WTC11 (cell line): Measurements from ENCODE around the gene OR52N2. TPM values are rescaled to one million over a fixed set of nuclear protein-coding genes. Genes with fewer than 3 reads are reported as not detected.

Experiments
- ATAC-seq: fragments of 200-7000 bp; cut with Tn5 transposase; 2 replicates; pipeline ENCODE4 v1.10.0; 2021; ENCODE audit warnings: mild to moderate bottlenecking, moderate library complexity
- CTCF ChIA-PET: fragments of 300-600 bp; sonication (Branson Sonifier 250); formaldehyde crosslinking; loops from one replicate; lab custom pipeline; 2021; ENCODE audit warnings: antibody characterized with exemption; lab: Charles Lee
- POLR2A ChIA-PET: fragments of 350-600 bp; sonication (Branson Sonifier 250); formaldehyde crosslinking; loops from one replicate; lab custom pipeline; 2021; ENCODE audit warnings: antibody characterized with exemption; lab: Charles Lee
- DNase-seq: peaks from one replicate; pipeline ENCODE4 v3.0.0; 2021; ENCODE audit warnings: low spot score
- H3K27ac Mint-ChIP-seq: 2 replicates; pipeline ENCODE4 v1.8.0; 2021; ENCODE audit warnings: mixed read lengths
- H3K27me3 Mint-ChIP-seq: 2 replicates; pipeline ENCODE4 v1.8.0; 2021; ENCODE audit warnings: low read depth, mild to moderate bottlenecking, moderate library complexity, mixed read lengths
- H3K36me3 Mint-ChIP-seq: 2 replicates; pipeline ENCODE4 v1.8.0; 2021; ENCODE audit warnings: mixed read lengths
- H3K4me1 Mint-ChIP-seq: 2 replicates; pipeline ENCODE4 v1.8.0; 2022; ENCODE audit warnings: mixed read lengths
- H3K4me3 Mint-ChIP-seq: 2 replicates; pipeline ENCODE4 v1.8.0; 2021; ENCODE audit warnings: mild to moderate bottlenecking, moderate library complexity, mixed read lengths
- H3K9me3 Mint-ChIP-seq: 2 replicates; pipeline ENCODE4 v1.8.0; 2021; ENCODE audit warnings: mixed read lengths
- ATF1 ChIP-seq: sonication (generic); formaldehyde crosslinking; IDR thresholded peaks from 2 replicates; pipeline ENCODE4 v1.8.1; 2023; ENCODE audit warnings: mild to moderate bottlenecking, moderate library complexity, missing genetic modification reagents
- JUN ChIP-seq: sonication (generic); formaldehyde crosslinking; IDR thresholded peaks from 2 replicates; pipeline ENCODE4 v1.8.0; 2023; ENCODE audit warnings: mild to moderate bottlenecking, missing genetic modification reagents
- NFATC4 ChIP-seq: fragments of 250-450 bp; sonication (Bioruptor Pico); IDR thresholded peaks from 2 replicates; pipeline ENCODE4 v1.9.0; 2021; ENCODE audit warnings: mild to moderate bottlenecking
- NFE2L1 ChIP-seq: sonication (generic); formaldehyde crosslinking; IDR thresholded peaks from 2 replicates; pipeline ENCODE4 v1.8.1; 2023; ENCODE audit warnings: missing genetic modification reagents
- NR1H2 ChIP-seq: sonication (generic); formaldehyde crosslinking; IDR thresholded peaks from 2 replicates; pipeline ENCODE4 v1.9.0; 2021; ENCODE audit warnings: mild to moderate bottlenecking, moderate library complexity, missing genetic modification reagents
- NR2C2 ChIP-seq: sonication (generic); formaldehyde crosslinking; IDR thresholded peaks from 2 replicates; pipeline ENCODE4 v1.8.0; 2022; ENCODE audit warnings: mild to moderate bottlenecking, missing genetic modification reagents
- PRRX2 ChIP-seq: fragments of 250-450 bp; sonication (Bioruptor Pico); IDR thresholded peaks from 2 replicates; pipeline ENCODE4 v1.8.0; 2021; ENCODE audit warnings: mild to moderate bottlenecking
- TEAD1 ChIP-seq: sonication (generic); formaldehyde crosslinking; IDR thresholded peaks from 2 replicates; pipeline ENCODE4 v1.8.0; 2022; ENCODE audit warnings: mild to moderate bottlenecking, missing genetic modification reagents
- TP53 ChIP-seq: sonication (generic); formaldehyde crosslinking; IDR thresholded peaks from 2 replicates; pipeline ENCODE4 v1.8.1; 2023; ENCODE audit warnings: mild to moderate bottlenecking, missing genetic modification reagents
- ZNF138 ChIP-seq: sonication (generic); formaldehyde crosslinking; conservative IDR thresholded peaks from 2 replicates; pipeline ENCODE4 v1.8.1; 2022; ENCODE audit warnings: mild to moderate bottlenecking, moderate library complexity, missing genetic modification reagents
- ZNF671 ChIP-seq: fragments of 250-450 bp; sonication (Bioruptor Pico); IDR thresholded peaks from 2 replicates; pipeline ENCODE4 v1.8.0; 2021; ENCODE audit warnings: mild to moderate bottlenecking
- total RNA-seq: library from RNA; stranded (reverse); gene quantifications from 3 replicates; pipeline ENCODE4 v1.2.3, GENCODE V29; 2021
- TF ChIP-seq, protein P1 (sequence below): sonication (generic); formaldehyde crosslinking; IDR thresholded peaks from 2 replicates; pipeline ENCODE4 v1.8.1; 2022; ENCODE audit warnings: low read depth, mild to moderate bottlenecking, moderate library complexity, missing genetic modification reagents, borderline replicate concordance
- TF ChIP-seq, protein P2 (sequence below): sonication (generic); formaldehyde crosslinking; conservative IDR thresholded peaks from 2 replicates; pipeline ENCODE4 v1.8.1; 2023; ENCODE audit warnings: mild to moderate bottlenecking, low read depth, missing genetic modification reagents, moderate library complexity
- TF ChIP-seq, protein P3 (sequence below): sonication (generic); formaldehyde crosslinking; IDR thresholded peaks from 2 replicates; pipeline ENCODE4 v1.8.0; 2023; ENCODE audit warnings: missing genetic modification reagents
- TF ChIP-seq, protein P4 (sequence below): fragments of 250-450 bp; sonication (Bioruptor Pico); IDR thresholded peaks from 2 replicates; pipeline ENCODE4 v1.8.0; 2021; ENCODE audit warnings: mild to moderate bottlenecking
- TF ChIP-seq, protein P5 (sequence below): fragments of 250-450 bp; sonication (Bioruptor Pico); IDR thresholded peaks from 2 replicates; pipeline ENCODE4 v1.9.0; 2021; ENCODE audit warnings: mild to moderate bottlenecking, borderline replicate concordance
- TF ChIP-seq, protein P6 (sequence below): fragments of 250-450 bp; sonication (Bioruptor Pico); IDR thresholded peaks from 2 replicates; pipeline ENCODE4 v1.9.0; 2021; ENCODE audit warnings: mild to moderate bottlenecking

OR52N2 gene
- total RNA-seq, 1 experiment from 2014 or later: not detected

DNA sequence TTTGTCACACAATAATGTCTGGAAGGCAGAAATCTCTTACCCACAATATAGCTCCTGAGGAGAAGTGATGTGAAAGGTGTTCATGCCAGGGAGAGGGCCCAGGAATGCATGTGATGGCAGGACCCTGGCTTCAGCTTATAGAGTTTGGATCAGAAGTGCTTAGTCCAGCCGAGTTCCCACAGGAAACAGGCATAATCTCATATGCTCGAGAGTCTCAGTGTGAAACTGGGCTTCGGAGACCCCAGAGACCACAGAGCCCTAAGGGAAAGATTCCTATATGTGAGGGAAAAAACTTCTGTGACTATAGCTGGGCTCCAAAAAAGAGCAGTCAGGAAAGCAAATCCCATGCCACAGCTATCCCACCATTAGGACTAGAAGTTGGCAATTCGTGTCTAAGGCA, 25.5 kb upstream of the OR52N2 start, which contains the start of gene OR52N5:
OR52N5 (minus strand) TSS at position 101 of the 400 bp plus-strand sequence. CDS start 4,721 bp downstream, outside the sequence.
- no peaks in the 10 kb centered on the region for H3K9me3 Mint-ChIP-seq
- no peak for TF ChIP-seq TEAD1 (CRISPR knock-in tag)
- no peak for TF ChIP-seq NR1H2 (CRISPR knock-in tag)
- TF ChIP-seq, protein P1, sequence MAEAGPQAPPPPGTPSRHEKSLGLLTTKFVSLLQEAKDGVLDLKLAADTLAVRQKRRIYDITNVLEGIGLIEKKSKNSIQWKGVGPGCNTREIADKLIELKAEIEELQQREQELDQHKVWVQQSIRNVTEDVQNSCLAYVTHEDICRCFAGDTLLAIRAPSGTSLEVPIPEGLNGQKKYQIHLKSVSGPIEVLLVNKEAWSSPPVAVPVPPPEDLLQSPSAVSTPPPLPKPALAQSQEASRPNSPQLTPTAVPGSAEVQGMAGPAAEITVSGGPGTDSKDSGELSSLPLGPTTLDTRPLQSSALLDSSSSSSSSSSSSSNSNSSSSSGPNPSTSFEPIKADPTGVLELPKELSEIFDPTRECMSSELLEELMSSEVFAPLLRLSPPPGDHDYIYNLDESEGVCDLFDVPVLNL: no peak
- TF ChIP-seq, protein P2, sequence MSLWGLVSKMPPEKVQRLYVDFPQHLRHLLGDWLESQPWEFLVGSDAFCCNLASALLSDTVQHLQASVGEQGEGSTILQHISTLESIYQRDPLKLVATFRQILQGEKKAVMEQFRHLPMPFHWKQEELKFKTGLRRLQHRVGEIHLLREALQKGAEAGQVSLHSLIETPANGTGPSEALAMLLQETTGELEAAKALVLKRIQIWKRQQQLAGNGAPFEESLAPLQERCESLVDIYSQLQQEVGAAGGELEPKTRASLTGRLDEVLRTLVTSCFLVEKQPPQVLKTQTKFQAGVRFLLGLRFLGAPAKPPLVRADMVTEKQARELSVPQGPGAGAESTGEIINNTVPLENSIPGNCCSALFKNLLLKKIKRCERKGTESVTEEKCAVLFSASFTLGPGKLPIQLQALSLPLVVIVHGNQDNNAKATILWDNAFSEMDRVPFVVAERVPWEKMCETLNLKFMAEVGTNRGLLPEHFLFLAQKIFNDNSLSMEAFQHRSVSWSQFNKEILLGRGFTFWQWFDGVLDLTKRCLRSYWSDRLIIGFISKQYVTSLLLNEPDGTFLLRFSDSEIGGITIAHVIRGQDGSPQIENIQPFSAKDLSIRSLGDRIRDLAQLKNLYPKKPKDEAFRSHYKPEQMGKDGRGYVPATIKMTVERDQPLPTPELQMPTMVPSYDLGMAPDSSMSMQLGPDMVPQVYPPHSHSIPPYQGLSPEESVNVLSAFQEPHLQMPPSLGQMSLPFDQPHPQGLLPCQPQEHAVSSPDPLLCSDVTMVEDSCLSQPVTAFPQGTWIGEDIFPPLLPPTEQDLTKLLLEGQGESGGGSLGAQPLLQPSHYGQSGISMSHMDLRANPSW (CRISPR knock-in tag): no peak
- TF ChIP-seq, protein P3, sequence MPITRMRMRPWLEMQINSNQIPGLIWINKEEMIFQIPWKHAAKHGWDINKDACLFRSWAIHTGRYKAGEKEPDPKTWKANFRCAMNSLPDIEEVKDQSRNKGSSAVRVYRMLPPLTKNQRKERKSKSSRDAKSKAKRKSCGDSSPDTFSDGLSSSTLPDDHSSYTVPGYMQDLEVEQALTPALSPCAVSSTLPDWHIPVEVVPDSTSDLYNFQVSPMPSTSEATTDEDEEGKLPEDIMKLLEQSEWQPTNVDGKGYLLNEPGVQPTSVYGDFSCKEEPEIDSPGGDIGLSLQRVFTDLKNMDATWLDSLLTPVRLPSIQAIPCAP (CRISPR knock-in tag): no peak
- TF ChIP-seq NFATC4 (CRISPR knock-in tag): no peak
- TF ChIP-seq, protein P4, sequence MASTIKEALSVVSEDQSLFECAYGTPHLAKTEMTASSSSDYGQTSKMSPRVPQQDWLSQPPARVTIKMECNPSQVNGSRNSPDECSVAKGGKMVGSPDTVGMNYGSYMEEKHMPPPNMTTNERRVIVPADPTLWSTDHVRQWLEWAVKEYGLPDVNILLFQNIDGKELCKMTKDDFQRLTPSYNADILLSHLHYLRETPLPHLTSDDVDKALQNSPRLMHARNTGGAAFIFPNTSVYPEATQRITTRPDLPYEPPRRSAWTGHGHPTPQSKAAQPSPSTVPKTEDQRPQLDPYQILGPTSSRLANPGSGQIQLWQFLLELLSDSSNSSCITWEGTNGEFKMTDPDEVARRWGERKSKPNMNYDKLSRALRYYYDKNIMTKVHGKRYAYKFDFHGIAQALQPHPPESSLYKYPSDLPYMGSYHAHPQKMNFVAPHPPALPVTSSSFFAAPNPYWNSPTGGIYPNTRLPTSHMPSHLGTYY (CRISPR knock-in tag): no peak
- TF ChIP-seq, protein P5, sequence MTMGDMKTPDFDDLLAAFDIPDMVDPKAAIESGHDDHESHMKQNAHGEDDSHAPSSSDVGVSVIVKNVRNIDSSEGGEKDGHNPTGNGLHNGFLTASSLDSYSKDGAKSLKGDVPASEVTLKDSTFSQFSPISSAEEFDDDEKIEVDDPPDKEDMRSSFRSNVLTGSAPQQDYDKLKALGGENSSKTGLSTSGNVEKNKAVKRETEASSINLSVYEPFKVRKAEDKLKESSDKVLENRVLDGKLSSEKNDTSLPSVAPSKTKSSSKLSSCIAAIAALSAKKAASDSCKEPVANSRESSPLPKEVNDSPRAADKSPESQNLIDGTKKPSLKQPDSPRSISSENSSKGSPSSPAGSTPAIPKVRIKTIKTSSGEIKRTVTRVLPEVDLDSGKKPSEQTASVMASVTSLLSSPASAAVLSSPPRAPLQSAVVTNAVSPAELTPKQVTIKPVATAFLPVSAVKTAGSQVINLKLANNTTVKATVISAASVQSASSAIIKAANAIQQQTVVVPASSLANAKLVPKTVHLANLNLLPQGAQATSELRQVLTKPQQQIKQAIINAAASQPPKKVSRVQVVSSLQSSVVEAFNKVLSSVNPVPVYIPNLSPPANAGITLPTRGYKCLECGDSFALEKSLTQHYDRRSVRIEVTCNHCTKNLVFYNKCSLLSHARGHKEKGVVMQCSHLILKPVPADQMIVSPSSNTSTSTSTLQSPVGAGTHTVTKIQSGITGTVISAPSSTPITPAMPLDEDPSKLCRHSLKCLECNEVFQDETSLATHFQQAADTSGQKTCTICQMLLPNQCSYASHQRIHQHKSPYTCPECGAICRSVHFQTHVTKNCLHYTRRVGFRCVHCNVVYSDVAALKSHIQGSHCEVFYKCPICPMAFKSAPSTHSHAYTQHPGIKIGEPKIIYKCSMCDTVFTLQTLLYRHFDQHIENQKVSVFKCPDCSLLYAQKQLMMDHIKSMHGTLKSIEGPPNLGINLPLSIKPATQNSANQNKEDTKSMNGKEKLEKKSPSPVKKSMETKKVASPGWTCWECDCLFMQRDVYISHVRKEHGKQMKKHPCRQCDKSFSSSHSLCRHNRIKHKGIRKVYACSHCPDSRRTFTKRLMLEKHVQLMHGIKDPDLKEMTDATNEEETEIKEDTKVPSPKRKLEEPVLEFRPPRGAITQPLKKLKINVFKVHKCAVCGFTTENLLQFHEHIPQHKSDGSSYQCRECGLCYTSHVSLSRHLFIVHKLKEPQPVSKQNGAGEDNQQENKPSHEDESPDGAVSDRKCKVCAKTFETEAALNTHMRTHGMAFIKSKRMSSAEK (CRISPR knock-in tag): no peak
- TF ChIP-seq ATF1 (CRISPR knock-in tag): no peak
- no peak for TF ChIP-seq JUN (CRISPR knock-in tag)
- no peak for TF ChIP-seq PRRX2 (CRISPR knock-in tag)
- no peak for TF ChIP-seq NFE2L1 (CRISPR knock-in tag)
- TF ChIP-seq ZNF138 (CRISPR knock-in tag): no peak
- no peak for TF ChIP-seq TP53 (CRISPR knock-in tag)
- TF ChIP-seq NR2C2 (CRISPR knock-in tag): no peak
- TF ChIP-seq, protein P6, sequence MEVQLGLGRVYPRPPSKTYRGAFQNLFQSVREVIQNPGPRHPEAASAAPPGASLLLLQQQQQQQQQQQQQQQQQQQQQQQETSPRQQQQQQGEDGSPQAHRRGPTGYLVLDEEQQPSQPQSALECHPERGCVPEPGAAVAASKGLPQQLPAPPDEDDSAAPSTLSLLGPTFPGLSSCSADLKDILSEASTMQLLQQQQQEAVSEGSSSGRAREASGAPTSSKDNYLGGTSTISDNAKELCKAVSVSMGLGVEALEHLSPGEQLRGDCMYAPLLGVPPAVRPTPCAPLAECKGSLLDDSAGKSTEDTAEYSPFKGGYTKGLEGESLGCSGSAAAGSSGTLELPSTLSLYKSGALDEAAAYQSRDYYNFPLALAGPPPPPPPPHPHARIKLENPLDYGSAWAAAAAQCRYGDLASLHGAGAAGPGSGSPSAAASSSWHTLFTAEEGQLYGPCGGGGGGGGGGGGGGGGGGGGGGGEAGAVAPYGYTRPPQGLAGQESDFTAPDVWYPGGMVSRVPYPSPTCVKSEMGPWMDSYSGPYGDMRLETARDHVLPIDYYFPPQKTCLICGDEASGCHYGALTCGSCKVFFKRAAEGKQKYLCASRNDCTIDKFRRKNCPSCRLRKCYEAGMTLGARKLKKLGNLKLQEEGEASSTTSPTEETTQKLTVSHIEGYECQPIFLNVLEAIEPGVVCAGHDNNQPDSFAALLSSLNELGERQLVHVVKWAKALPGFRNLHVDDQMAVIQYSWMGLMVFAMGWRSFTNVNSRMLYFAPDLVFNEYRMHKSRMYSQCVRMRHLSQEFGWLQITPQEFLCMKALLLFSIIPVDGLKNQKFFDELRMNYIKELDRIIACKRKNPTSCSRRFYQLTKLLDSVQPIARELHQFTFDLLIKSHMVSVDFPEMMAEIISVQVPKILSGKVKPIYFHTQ (CRISPR knock-in tag): no peak
- TF ChIP-seq ZNF671 (CRISPR knock-in tag): no peak
- ATAC-seq (no peak), DNase-seq (no peak)
- no peaks in the 10 kb centered on the region for H3K36me3 Mint-ChIP-seq
- H3K4me3 Mint-ChIP-seq: no peak within 1 kb of the TSS
- no peaks in the 10 kb centered on the region for H3K4me1 Mint-ChIP-seq
- H3K27ac Mint-ChIP-seq: no peak within 1 kb of the TSS
- ChIA-PET CTCF (no interaction called here), POLR2A (no interaction called here)
- H3K27me3 Mint-ChIP-seq: no peaks in the 10 kb centered on the region
